K562 (cell line): Measurements from ENCODE around the gene BEST4.
A peak's percentile ranks its signal among the peaks of the same experiment; 100 is the strongest.

Experiments used
- ARNT ChIP-seq, 2 experiments: fragments of 450-650 bp; IDR thresholded peaks; 2 replicates each; pipeline ENCODE4 v1.6.1; 2016; ENCODE audit warnings: mild to moderate bottlenecking in 1 of 2
- CBX3 ChIP-seq, 2 experiments: IDR thresholded peaks; 1 replicate in 1 of 2; 2 replicates in 1 of 2; pipeline ENCODE4 v1.6.1; 2012; ENCODE audit warnings: inconsistent platforms in 2 of 2, low read length in 2 of 2, borderline replicate concordance in 1 of 2, control low read depth in 1 of 2
- CTCF ChIP-seq, 3 experiments: IDR thresholded peaks in 2 of 3; conservative IDR thresholded peaks in 1 of 3; 2 replicates each; pipeline ENCODE4 v1.5.1; 2011 to 2012; ENCODE audit warnings: low read length in 3 of 3, mild to moderate bottlenecking in 3 of 3, control low read depth in 2 of 3, improper control_type of control experiment in 1 of 3, inconsistent platforms in 1 of 3, low read depth in 1 of 3, mixed read lengths in 1 of 3, moderate library complexity in 1 of 3; ENCODE audit not compliant: insufficient read depth in 2 of 3
- POLR2A ChIP-seq: fragments of 450-650 bp; conservative IDR thresholded peaks from 2 replicates; pipeline ENCODE4 v1.6.1; 2016
- UBTF ChIP-seq, 2 experiments: IDR thresholded peaks; 2 replicates each; pipeline ENCODE4 v1.6.1; 2012; ENCODE audit warnings: improper control_type of control experiment in 2 of 2, low read depth in 2 of 2, low read length in 2 of 2, borderline replicate concordance in 1 of 2
- ZNF561 ChIP-seq: fragments of 450-650 bp; formaldehyde crosslinking; conservative IDR thresholded peaks from 2 replicates; pipeline ENCODE4 v1.4.0; 2020; ENCODE audit warnings: mild to moderate bottlenecking, moderate library complexity

- TF ChIP-seq ZNF561 (peak; percentile 55; the same call in 1 of the 2 replicates), ARNT (IDR thresholded peaks at IDR 0.05) (peak; percentile 98), UBTF (IDR thresholded peaks at IDR 0.05; ENCODE audit: borderline replicate concordance in 1 of 2, low read depth in 2 of 2, low read length in 2 of 2) (no peak), CTCF (IDR thresholded peaks at IDR 0.05 in 2 of 3, conservative IDR thresholded peaks at IDR 0.05 in 1 of 3; ENCODE audit: insufficient read depth in 2 of 3, low read depth in 1 of 3, low read length in 3 of 3) (peak; percentile 26 to 49 (median 49); a peak in 4 of 6 replicates), CBX3 (IDR thresholded peaks at IDR 0.05; ENCODE audit: borderline replicate concordance in 1 of 2, low read length in 2 of 2) (peak in 1 of 2 experiments; percentile 86; a peak in 1 of 3 replicates), POLR2A (peak; percentile 100)
These were observed 31.8 kb upstream of the BEST4 start for GRCh38 chr1:44819608-44820327.
